HepG2 (cell line): ENCODE data around the gene EPS8L3. TPM values are rescaled to one million over a fixed set of nuclear protein-coding genes. Genes with fewer than 3 reads are reported as not detected.
A peak's percentile ranks its signal among the peaks of the same experiment; 100 is the strongest.

Source experiments
- ATAC-seq: fragments of 200-7000 bp; cut with Tn5 transposase; 3 replicates; pipeline ENCODE4 v1.9.1; 2020; ENCODE audit warnings: mild to moderate bottlenecking, moderate library complexity
- BruUV-seq: library from RNA; stranded (reverse); fragments of 400-500 nt; replicated peaks from 2 replicates; lab custom pipeline; 2021; lab: Mats Ljungman, UMichigan
- CTCF ChIA-PET: fragments of 300-600 bp; formaldehyde crosslinking; extraction: SDS; loops from one replicate; lab custom pipeline; 2021; ENCODE audit warnings: low total read pairs, inconsistent platforms, low intra/inter-chr PET ratio; lab: Yijun Ruan, JAX
- POLR2A ChIA-PET: fragments of 350-600 bp; sonication (Branson Sonifier 250); formaldehyde crosslinking; loops from one replicate; lab custom pipeline; 2020; ENCODE audit warnings: antibody characterized with exemption, inconsistent platforms; lab: Yijun Ruan, JAX
- DNase-seq: peaks from one replicate; pipeline ENCODE4 v3.0.0-alpha.2; 2015; ENCODE audit warnings: low spot score
- FAIRE-seq: peaks from 3 replicates; lab custom pipeline; 2011; peaks lifted over from hg19 to GRCh38; lab: Jason Lieb, UNC
- H2AFZ ChIP-seq: one replicate; pipeline ENCODE4 v1.6.1; 2011; ENCODE audit warnings: low read length, inconsistent platforms
- H3K27ac ChIP-seq: fragments of 300-600 bp; 3 replicates; pipeline ENCODE4 v1.8.0; 2011; ENCODE audit warnings: mixed run types, mild to moderate bottlenecking, mixed read lengths, low read length, inconsistent platforms; ENCODE audit not compliant: insufficient read depth; ENCODE audit errors: extremely low read length
- H3K27me3 ChIP-seq, 2 experiments: fragments of 200-600 bp in 1 of 2; 2 replicates in 1 of 2; 3 replicates in 1 of 2; pipeline versions ENCODE4 v1.6.0 to v1.8.0; 2011; ENCODE audit warnings: low read length in 2 of 2, mild to moderate bottlenecking in 2 of 2, moderate library complexity in 2 of 2, inconsistent platforms in 1 of 2; ENCODE audit not compliant: insufficient read depth in 2 of 2, control insufficient read depth in 1 of 2
- H3K36me3 ChIP-seq, 2 experiments: fragments of 200-600 bp in 1 of 2; replicated peaks in 1 of 2; 2 replicates in 1 of 2; 3 replicates in 1 of 2; pipeline versions ENCODE4 v1.5.1 to v1.8.0; 2011; ENCODE audit warnings: low read length in 2 of 2, inconsistent platforms in 1 of 2; ENCODE audit not compliant: insufficient read depth in 2 of 2, control insufficient read depth in 1 of 2
- H3K4me1 ChIP-seq: 2 replicates; pipeline ENCODE4 v1.5.1; 2012; ENCODE audit warnings: low read length, inconsistent platforms; ENCODE audit not compliant: insufficient read depth
- H3K4me2 ChIP-seq: 2 replicates; pipeline ENCODE4 v1.6.0; 2011; ENCODE audit warnings: low read depth, low read length, inconsistent platforms
- H3K4me3 ChIP-seq, 3 experiments: fragments of 200-600 bp in 1 of 3; sonication (generic), shearing (Covaris generic) in 1 of 3; replicated peaks in 1 of 3; 2 replicates each; pipeline ENCODE4 v1.5.1; 2011 to 2016; ENCODE audit warnings: low read length in 3 of 3, inconsistent platforms in 2 of 3, low read depth in 2 of 3, mild to moderate bottlenecking in 2 of 3, control low read depth in 1 of 3, mixed read lengths in 1 of 3; ENCODE audit not compliant: insufficient read depth in 1 of 3
- H3K79me2 ChIP-seq: one replicate; pipeline ENCODE4 v1.6.1; 2011; ENCODE audit warnings: low read length, inconsistent platforms; ENCODE audit not compliant: insufficient read depth
- H3K9ac ChIP-seq: 2 replicates; pipeline ENCODE4 v1.6.0; 2011; ENCODE audit warnings: mild to moderate bottlenecking, low read depth, low read length, inconsistent platforms; ENCODE audit not compliant: insufficient read depth
- H3K9me3 ChIP-seq: 2 replicates; pipeline ENCODE4 v1.5.1; 2012; ENCODE audit warnings: mild to moderate bottlenecking, low read length
- H4K20me1 ChIP-seq: 2 replicates; pipeline ENCODE4 v1.6.0; 2011; ENCODE audit warnings: inconsistent platforms, mild to moderate bottlenecking, low read length, moderate library complexity; ENCODE audit not compliant: insufficient read depth
- ZNF451 ChIP-seq: sonication (generic); formaldehyde crosslinking; IDR thresholded peaks from 2 replicates; pipeline ENCODE4 v1.5.0; 2020; ENCODE audit warnings: mild to moderate bottlenecking, missing genetic modification reagents
- ZNF512 ChIP-seq: sonication (generic); formaldehyde crosslinking; IDR thresholded peaks from 2 replicates; pipeline ENCODE4 v1.4.0; 2020; ENCODE audit warnings: mild to moderate bottlenecking, missing genetic modification reagents
- ZNF687 ChIP-seq: sonication (generic); formaldehyde crosslinking; IDR thresholded peaks from 2 replicates; pipeline ENCODE4 v1.5.1; 2020; ENCODE audit warnings: mild to moderate bottlenecking, missing genetic modification reagents, moderate library complexity
- WGBS: methylation state at CpG from one replicate; pipeline ENCODE4 v1.1.6; 2017; ENCODE audit warnings: low lambda C conversion rate; 5-methylcytosine and 5-hydroxymethylcytosine counted together
- in situ Hi-C: cut with HindIII; loops from 2 replicates; pipeline ENCODE4 v1.10.0; 2017; ENCODE audit warnings: low pct_unique_long_range_greater_than_20kb; ENCODE audit not compliant: extremely low pct_ligation_motif_present
- intact Hi-C: fragments of 100-400 bp; cut with micrococcal nuclease; formaldehyde crosslinking; loops from one replicate; pipeline ENCODE4 v1.10.0; 2022; ENCODE audit not compliant: unreplicated experiment
- polyA plus RNA-seq, 8 experiments: library from polyadenylated mRNA; depleted of rRNA in 3 of 8; stranded (reverse) in 7 of 8; unstranded in 1 of 8; fragments of >200 nt; fragmentation: Illumina TruSeq in 4 of 8; extraction: Trizol in 4 of 8; gene quantifications; 2 replicates each; pipeline versions ENCODE4 v1.2.1 to v1.2.3, GENCODE V29; 2011 to 2016; ENCODE audit warnings: low read depth in 4 of 8, missing spikeins in 1 of 8, mixed read lengths in 1 of 8; ENCODE audit not compliant: insufficient read depth in 1 of 8
- total RNA-seq, 5 experiments: library from RNA; depleted of rRNA; stranded (reverse); fragments of >200 nt; fragmentation: Illumina TruSeq; extraction: Trizol; gene quantifications; 2 replicates each; pipeline ENCODE4 v1.2.3, GENCODE V29; 2016; ENCODE audit warnings: low read depth in 1 of 5

EPS8L3 gene
- total and polyA plus RNA-seq, 2 of the 13 experiments (the other 11 are each of a cell fraction or from before 2014, with no cell fraction given), result 18.2 to 106 TPM

DNA sequence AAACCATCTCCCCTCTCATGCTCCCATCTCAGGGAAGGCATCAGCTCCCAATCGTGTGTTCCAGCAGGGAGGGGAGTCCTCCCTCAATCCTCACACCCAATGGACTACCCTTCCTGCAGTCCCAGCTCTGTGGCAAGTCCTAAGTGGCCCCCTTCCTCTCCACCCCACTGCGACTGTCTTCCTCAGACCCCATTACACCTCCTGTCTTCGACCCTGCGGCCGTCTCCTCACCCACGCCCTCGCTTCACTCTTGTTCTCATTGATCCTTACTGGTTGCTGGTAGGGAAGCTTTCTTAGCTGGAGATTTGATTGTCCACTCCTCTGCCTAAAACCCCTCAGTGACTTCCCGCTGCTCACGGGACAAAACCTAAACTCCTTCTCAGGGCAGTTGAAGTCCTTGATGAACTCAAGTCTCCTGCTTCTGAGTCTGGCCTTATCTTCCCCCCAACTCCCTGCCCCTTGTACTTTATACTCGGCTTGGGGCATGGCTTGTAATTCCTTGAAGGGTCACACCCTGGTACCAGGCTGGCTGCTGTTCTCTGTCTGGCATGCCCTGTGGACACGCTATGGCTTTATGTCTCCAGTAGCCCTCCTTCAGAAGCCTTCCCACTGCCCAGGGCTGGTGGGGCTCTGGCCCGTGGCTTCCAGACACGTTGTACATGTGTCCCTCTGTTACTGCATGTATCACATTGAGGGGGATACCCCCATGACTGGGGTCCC is 2.3 kb upstream of the EPS8L3 start:
- in situ Hi-C loops (no loop called here), intact Hi-C loops (no loop called here)
- no peak overlapping the region for H2AFZ ChIP-seq
- H4K20me1 ChIP-seq, result no peaks in the 10 kb centered on the region
- no peak overlapping the region for H3K27ac ChIP-seq
- H3K9ac ChIP-seq, result no peak overlapping the region
- H3K4me3 ChIP-seq, result no peak overlapping the region
- H3K4me2 ChIP-seq, result no peak overlapping the region
- H3K27me3 ChIP-seq, result peaks cover 2 to 19% of the 10 kb centered on the region in 2 experiments; a peak in 3 of 5 replicates
- CTCF ChIA-PET, result no interaction called here
- H3K4me1 ChIP-seq, result peaks cover 68% of the 10 kb centered on the region
- no peak for TF ChIP-seq ZNF512 (CRISPR knock-in tag)
- TF ChIP-seq ZNF687 (CRISPR knock-in tag), result peak; percentile 39
- no peak for TF ChIP-seq ZNF451 (CRISPR knock-in tag)
- H3K36me3 ChIP-seq, result no peaks in the 10 kb centered on the region
- no peaks in the 10 kb centered on the region for H3K9me3 ChIP-seq
- POLR2A ChIA-PET, result interaction anchor here (0.9 kb wide), 1 partner anchor 218 kb away, joined by 3 read pairs; the partner anchor contains the start of gene AHCYL1
- H3K79me2 ChIP-seq, result peaks cover 24% of the 10 kb centered on the region
- 80% methylated on average over 10 of the region's 13 CpGs for WGBS
- ATAC-seq, result no peak
- DNase-seq, result no peak
- no peak for FAIRE-seq
- BruUV-seq, result no TSS peak
